Vein endothelial cell (primary cell): Measurements from ENCODE around the gene CLDN5. TPM values are rescaled to one million over a fixed set of nuclear protein-coding genes. Genes with fewer than 3 reads are reported as not detected.

Experiments used
- total RNA-seq: library from RNA; depleted of rRNA; stranded (reverse); fragments of >200 nt; gene quantifications from 2 replicates; pipeline ENCODE4 v1.2.3, GENCODE V29; 2012

Gene CLDN5, protein sequence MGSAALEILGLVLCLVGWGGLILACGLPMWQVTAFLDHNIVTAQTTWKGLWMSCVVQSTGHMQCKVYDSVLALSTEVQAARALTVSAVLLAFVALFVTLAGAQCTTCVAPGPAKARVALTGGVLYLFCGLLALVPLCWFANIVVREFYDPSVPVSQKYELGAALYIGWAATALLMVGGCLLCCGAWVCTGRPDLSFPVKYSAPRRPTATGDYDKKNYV
- total RNA-seq, result 510 and 632 TPM in 2 replicates

DNA sequence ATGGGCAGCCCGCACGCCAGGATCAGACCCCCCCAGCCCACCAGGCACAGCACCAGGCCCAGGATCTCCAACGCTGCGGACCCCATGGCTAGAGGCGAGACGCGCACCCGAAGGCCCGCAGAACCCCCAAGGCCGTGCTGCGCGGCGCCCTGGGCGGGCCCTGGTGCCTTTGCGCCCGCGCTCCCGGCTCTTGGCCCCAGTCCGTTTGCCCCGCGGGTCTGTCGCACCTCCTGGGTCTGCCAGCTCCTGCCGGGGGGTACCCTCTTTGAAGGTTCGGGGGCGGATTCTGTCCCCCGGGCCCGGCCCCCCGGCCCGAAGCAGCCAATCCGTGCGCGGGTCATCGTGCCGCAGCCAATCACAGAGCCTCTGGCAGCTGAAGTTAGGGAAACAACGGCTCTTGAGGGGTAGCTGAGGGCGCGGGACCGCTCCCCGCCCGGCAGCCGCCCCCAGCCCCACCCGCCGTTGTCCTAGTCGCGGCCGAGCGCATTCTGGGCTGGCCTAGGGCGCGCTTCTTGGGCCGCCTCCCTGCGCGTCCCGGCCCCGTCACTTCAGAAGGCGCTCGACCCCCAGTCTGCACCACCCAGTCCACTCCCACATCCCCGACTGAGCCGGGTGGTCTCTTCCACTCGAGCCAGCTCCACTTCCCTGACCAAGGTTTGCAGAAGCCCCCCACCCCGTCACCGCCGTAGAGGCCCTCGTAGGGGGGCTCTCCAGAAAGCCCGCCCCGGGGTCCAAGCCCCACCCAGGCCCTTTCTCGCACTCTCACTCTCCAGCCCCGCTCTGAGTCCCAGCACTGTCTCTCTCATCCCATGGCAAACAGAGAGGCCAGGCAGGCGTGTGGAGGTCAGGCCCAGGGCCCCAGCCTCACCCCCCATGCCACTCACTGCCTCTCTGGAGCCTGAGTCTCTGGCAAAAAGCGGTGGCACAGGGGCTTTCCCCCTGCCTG lies at the start of gene CLDN5:
CLDN5 (minus strand) TSS at position 241 of the 946 bp plus-strand sequence; CDS start at position 86, 155 bp downstream.

GRCh38 chr22:19479355-19480172 lies 44.6 kb downstream of the CLDN5 start, which contains the start of gene CDC45:
TSS of gene CDC45 (plus strand) at chr22:19479920. CDS start at chr22:19479969, 49 bp downstream.

DNA sequence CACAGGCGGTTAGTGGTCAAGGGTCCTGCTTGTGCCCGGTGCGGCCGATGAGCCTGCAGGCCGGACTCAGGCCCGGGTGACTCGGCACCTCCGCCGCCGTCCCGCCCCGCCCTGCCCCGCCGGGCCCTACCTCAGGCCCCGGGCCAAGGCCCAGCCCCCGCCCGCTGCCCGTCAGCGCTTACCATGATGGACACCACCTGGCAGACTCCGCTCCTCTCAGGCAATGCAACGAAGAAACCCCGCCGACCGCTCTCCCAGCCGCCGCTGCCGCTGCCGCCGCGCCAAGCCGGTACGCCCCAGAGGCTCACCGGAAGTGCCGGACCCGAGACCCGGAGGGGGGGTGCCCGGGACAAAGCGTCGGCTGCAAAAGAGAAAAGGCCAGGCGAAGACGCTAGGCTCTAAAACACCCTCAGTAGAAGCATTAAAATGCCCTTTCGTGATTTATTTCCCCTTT lies 45.3 kb downstream of the CLDN5 start, which contains the start of gene UFD1:
UFD1 (minus strand) TSS at position 293 of the 454 bp plus-strand sequence; CDS start at position 185, 108 bp downstream.

Other genes with a start within 250 kb of the CLDN5 start
- gene CLTCL1, start 232.7 kb downstream of the CLDN5 start, total RNA-seq, result 3.9 and 4.2 TPM in 2 replicates
- gene HIRA, start 92.7 kb downstream of the CLDN5 start, total RNA-seq, result 19.3 and 20.9 TPM in 2 replicates
- gene MRPL40, start 91.9 kb downstream of the CLDN5 start, total RNA-seq, result 24.5 and 30.8 TPM in 2 replicates
- 13.8 and 18.3 TPM in 2 replicates for gene C22orf39, start 76.7 kb downstream of the CLDN5 start, total RNA-seq
- gene UFD1, start 45.2 kb downstream of the CLDN5 start, total RNA-seq, result 118 and 123 TPM in 2 replicates
- gene CDC45, start 44.5 kb downstream of the CLDN5 start, total RNA-seq, result 12.1 and 26.5 TPM in 2 replicates
- 18.4 and 34.6 TPM in 2 replicates for gene SEPTIN5, start 190.1 kb upstream of the CLDN5 start, total RNA-seq
- 0.57 and 2.3 TPM in 2 replicates for gene GP1BB, start 199.1 kb upstream of the CLDN5 start, total RNA-seq
- 11.2 and 27.4 TPM in 2 replicates for gene TBX1, start 236.4 kb upstream of the CLDN5 start, total RNA-seq